Liver (tissue), 9 donors: ENCODE measurements around the gene GATB. TPM values are rescaled to one million over a fixed set of nuclear protein-coding genes. Genes with fewer than 3 reads are reported as not detected.

Source experiments
- DNase-seq: peaks from one replicate; pipeline ENCODE4 v3.0.0-alpha.2; 2017; ENCODE audit warnings: low spot score
- H3K27ac ChIP-seq, 2 donors: one replicate each; pipeline ENCODE4 v1.7.0; 2013; ENCODE audit warnings: inconsistent platforms in 2 of 2, low read length in 2 of 2, control low read depth in 1 of 2, low read depth in 1 of 2, mild to moderate bottlenecking in 1 of 2
- H3K27me3 ChIP-seq, 4 donors: one replicate each; pipeline versions ENCODE4 v1.6.1 to v1.7.0; 2013; ENCODE audit warnings: low read length in 3 of 4, inconsistent platforms in 1 of 4, mild to moderate bottlenecking in 1 of 4, moderate library complexity in 1 of 4; ENCODE audit not compliant: control insufficient read depth in 4 of 4, insufficient read depth in 4 of 4
- H3K36me3 ChIP-seq, 4 donors: one replicate each; pipeline versions ENCODE4 v1.6.1 to v1.7.0; 2013; ENCODE audit warnings: low read length in 3 of 4, mild to moderate bottlenecking in 3 of 4, low read depth in 1 of 4, moderate library complexity in 1 of 4; ENCODE audit not compliant: control insufficient read depth in 4 of 4, insufficient read depth in 3 of 4
- H3K4me1 ChIP-seq, 4 donors: one replicate each; pipeline versions ENCODE4 v1.6.1 to v1.7.0; 2013; ENCODE audit warnings: low read length in 3 of 4, mild to moderate bottlenecking in 3 of 4, moderate library complexity in 1 of 4; ENCODE audit not compliant: control insufficient read depth in 4 of 4, insufficient read depth in 4 of 4
- H3K4me3 ChIP-seq, 3 donors: one replicate each; pipeline versions ENCODE4 v1.6.1 to v1.7.0; 2013; ENCODE audit warnings: low read length in 3 of 3, control low read depth in 1 of 3, low read depth in 1 of 3, mild to moderate bottlenecking in 1 of 3
- H3K9ac ChIP-seq, 2 donors: one replicate each; pipeline ENCODE4 v1.7.0; 2013; ENCODE audit warnings: low read length in 2 of 2, mild to moderate bottlenecking in 2 of 2, moderate library complexity in 2 of 2, control low read depth in 1 of 2, low read depth in 1 of 2
- H3K9me3 ChIP-seq, 4 donors: one replicate each; pipeline versions ENCODE4 v1.6.1 to v1.7.0; 2013; ENCODE audit warnings: low read length in 3 of 4; ENCODE audit not compliant: control insufficient read depth in 4 of 4
- CTCF ChIP-seq: fragments of 150-350 bp; IDR thresholded peaks from 2 replicates; pipeline ENCODE4 v1.5.1; 2017; ENCODE audit warnings: improper control_type of control experiment, low read depth, low read length; ENCODE audit not compliant: missing input control
- EGR1 ChIP-seq, 2 donors: IDR thresholded peaks; 2 replicates each; pipeline ENCODE4 v1.6.1; 2016 to 2018; ENCODE audit warnings: antibody characterized with exemption in 2 of 2, low read depth in 2 of 2
- FOXA1 ChIP-seq: IDR thresholded peaks from 2 replicates; pipeline ENCODE4 v1.6.1; 2016; ENCODE audit warnings: antibody characterized with exemption
- FOXA2 ChIP-seq: IDR thresholded peaks from 2 replicates; pipeline ENCODE4 v1.6.1; 2016; ENCODE audit warnings: antibody characterized with exemption
- GABPA ChIP-seq, 2 donors: IDR thresholded peaks in 1 of 2; conservative IDR thresholded peaks in 1 of 2; 2 replicates each; pipeline ENCODE4 v1.6.1; 2016; ENCODE audit warnings: antibody characterized with exemption in 2 of 2, mild to moderate bottlenecking in 1 of 2, moderate library complexity in 1 of 2
- HNF4A ChIP-seq, 2 donors: conservative IDR thresholded peaks; 2 replicates each; pipeline ENCODE4 v1.6.1; 2016; ENCODE audit warnings: antibody characterized with exemption in 2 of 2, mild to moderate bottlenecking in 2 of 2
- HNF4G ChIP-seq: IDR thresholded peaks from 2 replicates; pipeline ENCODE4 v1.6.1; 2016; ENCODE audit warnings: antibody characterized with exemption
- JUND ChIP-seq, 2 donors: IDR thresholded peaks; 2 replicates each; pipeline ENCODE4 v1.6.1; 2016; ENCODE audit warnings: antibody characterized with exemption in 2 of 2
- NR2F2 ChIP-seq: IDR thresholded peaks from 2 replicates; pipeline ENCODE4 v1.6.1; 2016; ENCODE audit warnings: antibody characterized with exemption
- RAD21 ChIP-seq, 2 donors: IDR thresholded peaks; 2 replicates each; pipeline ENCODE4 v1.6.1; 2016; ENCODE audit warnings: antibody characterized with exemption in 2 of 2, mild to moderate bottlenecking in 2 of 2
- REST ChIP-seq: IDR thresholded peaks from 2 replicates; pipeline ENCODE4 v1.6.1; 2016; ENCODE audit warnings: antibody characterized with exemption, mild to moderate bottlenecking
- RXRA ChIP-seq, 2 donors: IDR thresholded peaks; 2 replicates each; pipeline ENCODE4 v1.6.1; 2017 to 2018; ENCODE audit warnings: antibody characterized with exemption in 2 of 2, mild to moderate bottlenecking in 1 of 2
- SP1 ChIP-seq: IDR thresholded peaks from 2 replicates; pipeline ENCODE4 v1.6.1; 2018; ENCODE audit warnings: antibody characterized with exemption, mild to moderate bottlenecking
- TAF1 ChIP-seq: conservative IDR thresholded peaks from 2 replicates; pipeline ENCODE4 v1.6.1; 2016; ENCODE audit warnings: antibody characterized with exemption, mild to moderate bottlenecking
- YY1 ChIP-seq: IDR thresholded peaks from 2 replicates; pipeline ENCODE4 v1.6.1; 2016; ENCODE audit warnings: antibody characterized with exemption, mild to moderate bottlenecking
- WGBS: extraction: QIAGEN DNeasy Blood & Tissue Kit; methylation state at CpG from one replicate; pipeline ENCODE4 v1.1.7; 2013; 5-methylcytosine and 5-hydroxymethylcytosine counted together
- polyA plus RNA-seq, 2 donors: library from polyadenylated mRNA; stranded (reverse) in 1 of 2; unstranded in 1 of 2; fragments of 200-250 nt in 1 of 2; fragments of >200 nt in 1 of 2; fragmentation: Nextera tagmentation in 1 of 2; extraction: Ambion mirVana in 1 of 2; gene quantifications; one replicate each; pipeline versions ENCODE4 v1.2.1 to v1.2.3, GENCODE V29; 2013 to 2015
- total RNA-seq, 2 donors: library from RNA; depleted of rRNA; stranded (reverse); fragments of >200 nt; gene quantifications; one replicate each; pipeline ENCODE4 v1.2.3, GENCODE V29; 2014
- donor health status: healthy.
- donor health status: healthy.
- donor health status: healthy.
- donor health status: healthy.
- donor health status: healthy.

Gene GATB
- total and polyA plus RNA-seq, 4 donors, result 10.4 to 17.3 (median 12.5) TPM

GRCh38 chr4:151717909-151718628 lies 42.7 kb downstream of the GATB start:
- no peak for TF ChIP-seq RXRA (IDR thresholded peaks at IDR 0.05)
- TF ChIP-seq HNF4A (conservative IDR thresholded peaks at IDR 0.05), result no peak
- H3K4me3 ChIP-seq, result no peak overlapping the region
- 96% methylated on average over 10 of the region's 10 CpGs for WGBS
- no peaks in the 10 kb centered on the region for H3K27me3 ChIP-seq
- no peaks in the 10 kb centered on the region for H3K9me3 ChIP-seq
- H3K9ac ChIP-seq, result no peak overlapping the region
- no peak for DNase-seq
- no peak overlapping the region for H3K27ac ChIP-seq
- H3K36me3 ChIP-seq, result peaks cover 2 to 13% (median 9%) of the 10 kb centered on the region in 4 donors
- H3K4me1 ChIP-seq, result no peaks in the 10 kb centered on the region

- Histone ChIP-seq H3K9me3 (no peaks in the 10 kb centered on the region), H3K4me3 (no peak overlapping the region), H3K27ac (no peak overlapping the region), H3K4me1 (no peaks in the 10 kb centered on the region), H3K27me3 (no peaks in the 10 kb centered on the region), H3K9ac (no peak overlapping the region), H3K36me3 (peaks cover 2 to 13% (median 8%) of the 10 kb centered on the region in 4 donors)
- DNase-seq, result no peak
- WGBS, result 87% methylated on average over 2 of the region's 2 CpGs
- no peak for TF ChIP-seq JUND (IDR thresholded peaks at IDR 0.05)
- no peak for TF ChIP-seq FOXA1
- TF ChIP-seq SP1, result no peak
- no peak for TF ChIP-seq FOXA2
- TF ChIP-seq RXRA (IDR thresholded peaks at IDR 0.05), result no peak
- TF ChIP-seq TAF1, result no peak
- no peak for TF ChIP-seq HNF4G
- TF ChIP-seq RAD21 (IDR thresholded peaks at IDR 0.05), result no peak
- no peak for TF ChIP-seq EGR1 (IDR thresholded peaks at IDR 0.05; ENCODE audit: low read depth in 2 of 2)
- TF ChIP-seq REST, result no peak
- TF ChIP-seq YY1, result no peak
- TF ChIP-seq NR2F2, result no peak
- no peak for TF ChIP-seq GABPA (IDR thresholded peaks at IDR 0.05 in 1 of 2, conservative IDR thresholded peaks at IDR 0.05 in 1 of 2)
- TF ChIP-seq CTCF, result no peak
- TF ChIP-seq HNF4A (conservative IDR thresholded peaks at IDR 0.05), result no peak
Observed at GRCh38 chr4:151717314-151717713, 43.5 kb downstream of the GATB start.
